Transverse colon (tissue), 4 donors: ENCODE measurements around the gene RCL1. TPM values are rescaled to one million over a fixed set of nuclear protein-coding genes. Genes with fewer than 3 reads are reported as not detected.

ENCODE experiments used
- DNase-seq: peaks from one replicate; pipeline ENCODE4 v3.0.0-alpha.2; 2019
- H3K27ac ChIP-seq, 4 donors: fragments of 200-600 bp; sonication (generic); 2 replicates each; pipeline ENCODE4 v1.5.1; 2016 to 2018; ENCODE audit warnings: inconsistent platforms in 4 of 4
- H3K27me3 ChIP-seq: fragments of 200-600 bp; sonication (generic); 2 replicates; pipeline ENCODE4 v1.5.1; 2017; ENCODE audit warnings: inconsistent platforms
- H3K36me3 ChIP-seq, 4 donors: fragments of 200-600 bp; sonication (generic); 2 replicates each; pipeline ENCODE4 v1.5.1; 2017 to 2019; ENCODE audit warnings: inconsistent platforms in 4 of 4
- H3K4me1 ChIP-seq, 4 donors: fragments of 200-600 bp; sonication (generic); 2 replicates each; pipeline ENCODE4 v1.5.1; 2017 to 2020; ENCODE audit warnings: inconsistent platforms in 4 of 4
- H3K4me3 ChIP-seq, 4 donors: fragments of 200-600 bp; sonication (generic); 1 replicate in 1 of 4; 2 replicates in 3 of 4; pipeline versions ENCODE4 v1.5.1 to v1.6.1; 2017 to 2019; ENCODE audit warnings: inconsistent platforms in 4 of 4
- H3K9me3 ChIP-seq, 2 donors: fragments of 200-600 bp; sonication (generic); 2 replicates each; pipeline ENCODE4 v1.5.1; 2017 to 2019; ENCODE audit warnings: inconsistent platforms in 2 of 2
- EP300 ChIP-seq: sonication (generic); formaldehyde crosslinking; IDR thresholded peaks from one replicate; pipeline ENCODE4 v1.6.1; 2017; ENCODE audit warnings: antibody characterized with exemption, low read depth
- POLR2A ChIP-seq: fragments of 450-650 bp; IDR thresholded peaks from one replicate; pipeline ENCODE4 v1.6.1; 2016; ENCODE audit warnings: antibody characterized with exemption, mild to moderate bottlenecking, moderate library complexity
- POLR2AphosphoS5 ChIP-seq, 3 donors: sonication (generic); formaldehyde crosslinking; IDR thresholded peaks; one replicate each; pipeline ENCODE4 v1.6.1; 2016; ENCODE audit warnings: antibody characterized with exemption in 3 of 3
- WGBS, 2 donors: methylation state at CpG; one replicate each; pipeline ENCODE4 v1.1.5; 2018; ENCODE audit warnings: low coverage in 1 of 2; 5-methylcytosine and 5-hydroxymethylcytosine counted together
- in situ Hi-C, 4 donors: fragments of 200-750 bp; cut with MboI; loops; one replicate each; pipeline versions ENCODE4 v1.15.0 to v1.15.1; 2017; ENCODE audit warnings: low sequenced_read_pairs in 3 of 4, low pct_ligation_motif_present in 1 of 4, low pct_unique_long_range_greater_than_20kb in 1 of 4
- intact Hi-C: fragments of 100-400 bp; cut with DNase I; formaldehyde crosslinking; loops from one replicate; pipeline ENCODE4 v1.15.1; 2023; ENCODE audit warnings: low total_unique reads
- total RNA-seq, 4 donors: library from RNA; depleted of rRNA; stranded (reverse); fragments of >200 nt; gene quantifications; one replicate each; pipeline ENCODE4 v1.1.0, GENCODE V29; 2016
- TF ChIP-seq, protein P1 (sequence below), 5 experiments: fragments of 200-600 bp in 3 of 5; fragments of 450-650 bp in 2 of 5; sonication (generic) in 3 of 5; IDR thresholded peaks; 1 replicate in 2 of 5; 2 replicates in 3 of 5; pipeline ENCODE4 v1.5.1; 2016 to 2017; ENCODE audit warnings: antibody characterized with exemption in 5 of 5, inconsistent platforms in 3 of 5, mild to moderate bottlenecking in 2 of 5, moderate library complexity in 1 of 5

RCL1 gene
- total RNA-seq, 4 donors from 2014 or later, result 2.6 to 23.5 (median 7.3) TPM

DNA sequence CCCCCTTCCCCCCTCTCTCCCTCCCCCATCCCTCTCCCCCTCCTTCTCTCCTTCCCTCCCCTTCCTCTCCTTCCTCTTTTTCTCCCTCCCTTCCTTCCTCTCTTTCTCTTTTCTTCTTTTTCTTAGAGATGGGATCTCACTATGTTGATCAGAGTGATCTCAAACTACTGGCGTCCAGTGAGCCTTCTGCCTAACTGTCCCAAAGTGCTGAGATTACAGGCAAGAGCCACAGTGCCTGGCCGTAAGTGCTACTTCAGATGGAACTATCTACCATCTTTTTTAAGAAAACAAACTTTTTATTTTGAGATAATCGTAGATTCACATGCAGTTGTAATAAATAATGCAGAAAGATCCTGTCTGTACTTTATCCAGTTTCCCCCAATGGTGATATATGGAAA is 6.3 kb downstream of the RCL1 start:
- TF ChIP-seq, protein P1, sequence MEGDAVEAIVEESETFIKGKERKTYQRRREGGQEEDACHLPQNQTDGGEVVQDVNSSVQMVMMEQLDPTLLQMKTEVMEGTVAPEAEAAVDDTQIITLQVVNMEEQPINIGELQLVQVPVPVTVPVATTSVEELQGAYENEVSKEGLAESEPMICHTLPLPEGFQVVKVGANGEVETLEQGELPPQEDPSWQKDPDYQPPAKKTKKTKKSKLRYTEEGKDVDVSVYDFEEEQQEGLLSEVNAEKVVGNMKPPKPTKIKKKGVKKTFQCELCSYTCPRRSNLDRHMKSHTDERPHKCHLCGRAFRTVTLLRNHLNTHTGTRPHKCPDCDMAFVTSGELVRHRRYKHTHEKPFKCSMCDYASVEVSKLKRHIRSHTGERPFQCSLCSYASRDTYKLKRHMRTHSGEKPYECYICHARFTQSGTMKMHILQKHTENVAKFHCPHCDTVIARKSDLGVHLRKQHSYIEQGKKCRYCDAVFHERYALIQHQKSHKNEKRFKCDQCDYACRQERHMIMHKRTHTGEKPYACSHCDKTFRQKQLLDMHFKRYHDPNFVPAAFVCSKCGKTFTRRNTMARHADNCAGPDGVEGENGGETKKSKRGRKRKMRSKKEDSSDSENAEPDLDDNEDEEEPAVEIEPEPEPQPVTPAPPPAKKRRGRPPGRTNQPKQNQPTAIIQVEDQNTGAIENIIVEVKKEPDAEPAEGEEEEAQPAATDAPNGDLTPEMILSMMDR (IDR thresholded peaks at IDR 0.05), result no peak
- TF ChIP-seq EP300 (no peak), POLR2A (no peak), POLR2AphosphoS5 (IDR thresholded peaks at IDR 0.05) (no peak)
- peaks cover 0 to 33% (median 15%) of the 10 kb centered on the region in 4 donors for H3K4me1 ChIP-seq
- H3K36me3 ChIP-seq, result no peaks in the 10 kb centered on the region
- H3K9me3 ChIP-seq, result no peaks in the 10 kb centered on the region
- in situ Hi-C loops, result no loop called here
- no peak overlapping the region for H3K27ac ChIP-seq
- no peak for DNase-seq
- H3K4me3 ChIP-seq, result no peak overlapping the region
- intact Hi-C loops, result no loop called here
- no peaks in the 10 kb centered on the region for H3K27me3 ChIP-seq
- WGBS, 2 donors, result 69 to 70% methylated on average over 2 to 3 of the region's 3 CpGs

- whole genome bisulfite sequencing, 2 donors, result 60 to 82% methylated on average over 3 of the region's 3 CpGs
- in situ Hi-C loops, result no loop called here
These were observed 7.0 kb downstream of the RCL1 start for GRCh38 chr9:4799775-4800174.

DNA sequence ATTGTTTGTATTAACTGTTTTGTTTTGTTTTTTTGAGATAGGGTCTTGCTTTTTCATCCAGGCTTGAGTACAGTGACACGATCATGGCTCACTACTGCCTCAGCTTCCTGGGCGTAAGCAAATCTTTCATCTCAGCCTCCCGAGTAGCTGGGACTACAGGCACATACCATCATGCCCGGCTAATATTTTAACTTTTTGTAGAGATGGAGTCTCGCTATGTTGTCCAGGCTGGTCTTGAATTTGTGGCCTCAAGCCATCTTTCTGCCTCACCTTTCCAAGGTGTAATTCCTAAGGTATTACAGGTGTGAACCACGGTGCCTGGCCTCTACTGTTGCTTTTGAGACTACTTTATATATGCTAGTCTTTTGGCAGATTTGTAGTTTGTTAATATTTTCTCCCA is 8.4 kb downstream of the RCL1 start:
- H3K4me1 ChIP-seq, result peaks cover 0 to 25% (median 10%) of the 10 kb centered on the region in 4 donors
- in situ Hi-C loops (no loop called here), intact Hi-C loops (no loop called here)
- no peak overlapping the region for H3K4me3 ChIP-seq
- TF ChIP-seq, protein P1 (IDR thresholded peaks at IDR 0.05), result no peak
- TF ChIP-seq POLR2A, result no peak
- TF ChIP-seq POLR2AphosphoS5 (IDR thresholded peaks at IDR 0.05), result no peak
- TF ChIP-seq EP300, result no peak
- no peaks in the 10 kb centered on the region for H3K27me3 ChIP-seq
- WGBS, 2 donors, result 97 to 100% methylated on average over 5 to 6 of the region's 6 CpGs
- H3K9me3 ChIP-seq, result peaks cover 0 to 1% of the 10 kb centered on the region in 2 donors
- H3K27ac ChIP-seq, result no peak overlapping the region
- no peaks in the 10 kb centered on the region for H3K36me3 ChIP-seq
- DNase-seq, result no peak

More at GRCh38 chr9:4799775-4800174, 7.0 kb downstream of the RCL1 start:
- Histone ChIP-seq H3K27me3 (no peaks in the 10 kb centered on the region), H3K4me1 (peaks cover 0 to 26% (median 11%) of the 10 kb centered on the region in 4 donors), H3K4me3 (no peak overlapping the region), H3K27ac (no peak overlapping the region), H3K36me3 (no peaks in the 10 kb centered on the region), H3K9me3 (no peaks in the 10 kb centered on the region)
- DNase-seq, result no peak
- intact Hi-C loops, result no loop called here
- TF ChIP-seq POLR2A (no peak), POLR2AphosphoS5 (IDR thresholded peaks at IDR 0.05) (no peak), EP300 (no peak)
- TF ChIP-seq, protein P1 (IDR thresholded peaks at IDR 0.05), result no peak

DNA sequence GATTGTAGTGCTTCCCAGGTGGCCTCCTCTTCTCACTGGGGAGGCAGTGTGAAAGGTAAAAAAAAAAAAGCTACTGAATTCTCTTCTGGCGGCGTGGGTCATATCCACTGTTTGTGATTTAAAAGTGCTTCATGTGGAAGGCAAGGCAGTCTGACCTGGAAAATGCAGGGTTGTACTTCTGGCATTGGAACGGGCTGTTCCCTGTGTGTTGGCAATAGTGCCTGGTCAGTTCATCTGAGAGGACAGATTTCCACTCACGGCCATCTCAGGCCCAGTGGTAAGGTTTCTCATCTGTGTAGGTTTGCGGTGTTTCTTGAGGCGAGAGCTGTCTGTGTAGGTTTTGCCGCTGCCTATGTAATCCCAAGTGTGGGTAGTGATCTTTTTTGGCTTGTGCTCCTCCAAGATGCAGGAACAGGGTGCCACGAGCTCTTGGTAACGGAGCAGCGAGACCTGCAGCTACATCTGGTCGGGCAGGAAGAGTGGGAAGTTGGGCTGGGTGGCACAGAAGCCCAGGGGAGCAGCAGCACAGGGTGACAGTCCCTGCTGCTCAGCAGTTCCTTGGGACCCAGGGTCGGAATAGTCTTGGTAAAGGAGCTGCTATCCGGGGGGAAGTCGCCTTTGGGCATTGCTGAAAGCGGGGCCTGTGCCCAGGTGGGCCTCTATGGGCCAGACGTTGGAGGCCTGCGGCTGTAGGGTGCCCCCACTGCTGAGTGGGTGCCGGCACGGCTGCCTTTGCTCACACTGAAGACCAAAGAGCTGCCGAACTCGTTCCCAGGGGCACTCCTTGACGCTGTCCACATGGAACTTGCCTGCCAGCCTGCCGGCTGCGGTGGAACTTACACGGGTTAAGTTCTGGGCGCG is 11.2 kb downstream of the RCL1 start:
- H3K9me3 ChIP-seq, result peaks cover 5 to 12% of the 10 kb centered on the region in 2 donors
- 69 to 95% methylated on average over 3 to 27 of the region's 27 CpGs for WGBS, 2 donors
- in situ Hi-C loops, result no loop called here

More for the DNA sequence above, 11.2 kb downstream of the RCL1 start:
- no peak for TF ChIP-seq POLR2A
- no peak for TF ChIP-seq POLR2AphosphoS5 (IDR thresholded peaks at IDR 0.05)
- TF ChIP-seq EP300, result no peak
- TF ChIP-seq, protein P1 (IDR thresholded peaks at IDR 0.05), result no peak
- no peak for DNase-seq
- intact Hi-C loops, result no loop called here
- Histone ChIP-seq H3K4me1 (peaks cover 0 to 8% (median 0%) of the 10 kb centered on the region in 4 donors), H3K4me3 (no peak overlapping the region), H3K27me3 (no peaks in the 10 kb centered on the region), H3K27ac (no peak overlapping the region), H3K36me3 (no peaks in the 10 kb centered on the region)
